ENCODE measurements around the gene FREM2. TPM values are rescaled to one million over a fixed set of nuclear protein-coding genes. Genes with fewer than 3 reads are reported as not detected.

FREM2 gene
- total RNA-seq, 1 donor from 2014 or later = 0.03 TPM

GRCh38 chr13:38787550-38787949 lies 100.7 kb downstream of the FREM2 start:
- ATAC-seq (ENCODE audit: poor library complexity) = no peak

GRCh38 chr13:38796890-38797289 lies 110.0 kb downstream of the FREM2 start:
- no peak for ATAC-seq (ENCODE audit: poor library complexity)
- DNase-seq = no peak
- intact Hi-C loops (cut with DNase I) = no loop called here

More at GRCh38 chr13:38787550-38787949, 100.7 kb downstream of the FREM2 start:
- intact Hi-C loops (cut with DNase I) = no loop called here
- DNase-seq = no peak

GRCh38 chr13:38803531-38803930 lies 116.7 kb downstream of the FREM2 start:
- intact Hi-C loops (cut with DNase I) = no loop called here
- DNase-seq (no peak), ATAC-seq (ENCODE audit: poor library complexity) (no peak)

GRCh38 chr13:38804061-38804460 lies 117.2 kb downstream of the FREM2 start:
- intact Hi-C loops (cut with DNase I) = no loop called here
- ATAC-seq (ENCODE audit: poor library complexity) (no peak), DNase-seq (no peak)

- ATAC-seq (ENCODE audit: poor library complexity) (no peak), DNase-seq (no peak)
- intact Hi-C loops (cut with DNase I) = no loop called here
Measured at GRCh38 chr13:38804536-38804935, 117.7 kb downstream of the FREM2 start.

GRCh38 chr13:38814331-38814730 lies 127.5 kb downstream of the FREM2 start:
- DNase-seq (no peak), ATAC-seq (ENCODE audit: poor library complexity) (no peak)
- intact Hi-C loops (cut with DNase I) = no loop called here

GRCh38 chr13:38819053-38819452 lies 132.2 kb downstream of the FREM2 start:
- ATAC-seq (ENCODE audit: poor library complexity) = no peak
- no peak for DNase-seq
- intact Hi-C loops (cut with DNase I) = no loop called here

- ATAC-seq (ENCODE audit: poor library complexity) (peak; percentile 68), DNase-seq (no peak)
- intact Hi-C loops (cut with DNase I) = no loop called here
Measured at GRCh38 chr13:38819596-38819995, 132.7 kb downstream of the FREM2 start.

- intact Hi-C loops (cut with DNase I) = no loop called here
- ATAC-seq (ENCODE audit: poor library complexity) (no peak), DNase-seq (no peak)
Measured at GRCh38 chr13:38821770-38822551, 135.1 kb downstream of the FREM2 start.

GRCh38 chr13:38824342-38824741 lies 137.5 kb downstream of the FREM2 start:
- intact Hi-C loops (cut with DNase I) = no loop called here
- DNase-seq (no peak), ATAC-seq (ENCODE audit: poor library complexity) (no peak)

- DNase-seq (no peak), ATAC-seq (ENCODE audit: poor library complexity) (no peak)
- intact Hi-C loops (cut with DNase I) = no loop called here
Measured at GRCh38 chr13:38826182-38826813, 139.4 kb downstream of the FREM2 start.

GRCh38 chr13:38830442-38831045 lies 143.7 kb downstream of the FREM2 start:
- intact Hi-C loops (cut with DNase I) = no loop called here
- no peak for ATAC-seq (ENCODE audit: poor library complexity)

GRCh38 chr13:38844581-38844980 lies 157.7 kb downstream of the FREM2 start:
- no peak for ATAC-seq (ENCODE audit: poor library complexity)
- intact Hi-C loops (cut with DNase I) = no loop called here
- DNase-seq = no peak

More at GRCh38 chr13:38830442-38831045, 143.7 kb downstream of the FREM2 start:
- no peak for DNase-seq

- ATAC-seq (ENCODE audit: poor library complexity) (no peak), DNase-seq (no peak)
- intact Hi-C loops (cut with DNase I) = no loop called here
Measured at GRCh38 chr13:38848360-38848759, 161.5 kb downstream of the FREM2 start.

- no peak for DNase-seq
- no peak for ATAC-seq (ENCODE audit: poor library complexity)
- intact Hi-C loops (cut with DNase I) = no loop called here
Measured at GRCh38 chr13:38849315-38849714, 162.4 kb downstream of the FREM2 start.

GRCh38 chr13:38850868-38851626 lies 164.2 kb downstream of the FREM2 start:
- DNase-seq = no peak
- intact Hi-C loops (cut with DNase I) = no loop called here
- no peak for ATAC-seq (ENCODE audit: poor library complexity)

- ATAC-seq (ENCODE audit: poor library complexity) = no peak
- intact Hi-C loops (cut with DNase I) = no loop called here
- DNase-seq = no peak
Measured at GRCh38 chr13:38854226-38854625, 167.3 kb downstream of the FREM2 start.

- intact Hi-C loops (cut with DNase I) = no loop called here
- ATAC-seq (ENCODE audit: poor library complexity) (no peak), DNase-seq (no peak)
Measured at GRCh38 chr13:38856065-38856464, 169.2 kb downstream of the FREM2 start.

- DNase-seq = no peak
- no peak for ATAC-seq (ENCODE audit: poor library complexity)
- intact Hi-C loops (cut with DNase I) = no loop called here
Measured at GRCh38 chr13:38862443-38862842, 175.6 kb downstream of the FREM2 start.

Data from Right ventricle myocardium superior (tissue), 1 donor.